HepG2 (cell line): ENCODE measurements around the gene PCDHGA6.

ENCODE experiments used
- RXRA ChIP-seq: sonication (generic); formaldehyde crosslinking; IDR thresholded peaks from 2 replicates; pipeline ENCODE4 v1.5.1; 2020; ENCODE audit warnings: missing genetic modification reagents
- TP53 ChIP-seq: sonication (generic); formaldehyde crosslinking; conservative IDR thresholded peaks from 2 replicates; pipeline ENCODE4 v1.4.0; 2020; ENCODE audit warnings: missing genetic modification reagents

- TF ChIP-seq TP53 (CRISPR knock-in tag) (no peak), RXRA (CRISPR knock-in tag) (no peak)
Observed at GRCh38 chr5:141356133-141356532, 17.6 kb upstream of the PCDHGA6 start.
